K562 (cell line): ENCODE data around the gene TUFM. TPM values are rescaled to one million over a fixed set of nuclear protein-coding genes. Genes with fewer than 3 reads are reported as not detected.

ENCODE experiments used
- CCAR2 ChIP-seq: fragments of 200-400 bp; formaldehyde crosslinking; IDR thresholded peaks from 2 replicates; pipeline ENCODE4 v1.6.1; 2017; ENCODE audit warnings: mild to moderate bottlenecking, low read depth, low read length
- GABPB1 ChIP-seq: sonication (generic); formaldehyde crosslinking; IDR thresholded peaks from 2 replicates; pipeline ENCODE4 v1.8.0; 2022; ENCODE audit warnings: mild to moderate bottlenecking, missing genetic modification reagents
- HMGN3 ChIP-seq: IDR thresholded peaks from 2 replicates; pipeline ENCODE4 v1.6.1; 2011; ENCODE audit warnings: borderline replicate concordance, low read depth, mild to moderate bottlenecking, mixed read lengths, low read length; ENCODE audit not compliant: insufficient read length; ENCODE audit errors: extremely low read depth
- MXI1 ChIP-seq: IDR thresholded peaks from 2 replicates; pipeline ENCODE4 v1.6.1; 2011; ENCODE audit warnings: low read depth, mild to moderate bottlenecking, improper control_type of control experiment, low read length
- NONO ChIP-seq, 2 experiments: fragments of 200-400 bp in 1 of 2; fragments of 450-650 bp in 1 of 2; formaldehyde crosslinking in 1 of 2; IDR thresholded peaks; 2 replicates each; pipeline ENCODE4 v1.6.1; 2017; ENCODE audit warnings: low read depth in 2 of 2, mild to moderate bottlenecking in 2 of 2, moderate library complexity in 2 of 2, low read length in 1 of 2
- SIX5 ChIP-seq, 2 experiments: IDR thresholded peaks; 2 replicates each; pipeline ENCODE4 v1.6.1; 2011; ENCODE audit warnings: low read length in 2 of 2, borderline replicate concordance in 1 of 2, low read depth in 1 of 2, mild to moderate bottlenecking in 1 of 2, moderate library complexity in 1 of 2; ENCODE audit not compliant: insufficient read depth in 1 of 2
- TBL1XR1 ChIP-seq, 2 experiments: IDR thresholded peaks; 2 replicates each; pipeline ENCODE4 v1.6.1; 2012; ENCODE audit warnings: improper control_type of control experiment in 2 of 2, low read length in 2 of 2, mild to moderate bottlenecking in 1 of 2
- ZNF232 ChIP-seq: sonication (generic); formaldehyde crosslinking; IDR thresholded peaks from 2 replicates; pipeline ENCODE4 v1.8.0; 2022; ENCODE audit warnings: mild to moderate bottlenecking, missing genetic modification reagents
- ZNF263 ChIP-seq: sonication (generic); formaldehyde crosslinking; IDR thresholded peaks from 2 replicates; pipeline ENCODE4 v1.8.0; 2022; ENCODE audit warnings: mild to moderate bottlenecking, missing genetic modification reagents, borderline replicate concordance
- polyA plus RNA-seq, 8 experiments: library from polyadenylated mRNA; depleted of rRNA in 4 of 8; stranded (reverse) in 5 of 8; unstranded in 3 of 8; fragments of >200 nt; fragmentation: Nextera tagmentation in 2 of 8; fragmentation: Illumina TruSeq in 1 of 8; extraction: Ambion mirVana in 2 of 8; extraction: Trizol in 1 of 8; gene quantifications; 2 replicates each; pipeline versions ENCODE4 v1.2.1 to v1.2.3, GENCODE V29; 2011 to 2014; ENCODE audit warnings: inconsistent platforms in 1 of 8, missing spikeins in 1 of 8
- total RNA-seq, 7 experiments: library from RNA; depleted of rRNA in 6 of 7; stranded (reverse); fragments of >200 nt in 6 of 7; fragmentation: Illumina TruSeq in 2 of 7; extraction: Trizol in 2 of 7; gene quantifications; 2 replicates each; pipeline versions ENCODE4 v1.2.1 to v1.2.3, GENCODE V29; 2011 to 2021; ENCODE audit warnings: low replicate concordance in 1 of 7
- TF ChIP-seq, protein P1 (sequence below), 2 experiments: fragments of 450-650 bp in 1 of 2; sonication (generic) in 1 of 2; formaldehyde crosslinking in 1 of 2; IDR thresholded peaks in 1 of 2; conservative IDR thresholded peaks in 1 of 2; 2 replicates each; pipeline versions ENCODE4 v1.6.1 to v1.8.1; 2016 to 2023; ENCODE audit warnings: mild to moderate bottlenecking in 2 of 2, moderate library complexity in 2 of 2, inconsistent platforms in 1 of 2, missing genetic modification reagents in 1 of 2
- TF ChIP-seq, protein P2 (sequence below), 3 experiments: fragments of 200-800 bp in 1 of 3; fragments of 250-450 bp in 1 of 3; fragments of 450-650 bp in 1 of 3; sonication (Bioruptor Pico) in 1 of 3; sonication (Bioruptor generic) in 1 of 3; formaldehyde crosslinking in 1 of 3; IDR thresholded peaks; 2 replicates each; pipeline versions ENCODE4 v1.6.1 to v1.8.0; 2016 to 2022; ENCODE audit warnings: mild to moderate bottlenecking in 2 of 3, missing genetic modification characterization in 2 of 3, missing compliant biosample characterization in 1 of 3, moderate library complexity in 1 of 3
- TF ChIP-seq, protein P3 (sequence below), 3 experiments: fragments of 200-800 bp in 1 of 3; sonication (Bioruptor generic) in 1 of 3; sonication (generic) in 1 of 3; formaldehyde crosslinking in 1 of 3; IDR thresholded peaks; 2 replicates each; pipeline versions ENCODE4 v1.6.1 to v1.8.0; 2016 to 2022; ENCODE audit warnings: mild to moderate bottlenecking in 2 of 3, missing compliant biosample characterization in 2 of 3, missing genetic modification characterization in 2 of 3, missing genetic modification reagents in 1 of 3
- TF ChIP-seq, protein P4 (sequence below): IDR thresholded peaks from 2 replicates; pipeline ENCODE4 v1.6.1; 2014; ENCODE audit warnings: antibody characterized with exemption
- TF ChIP-seq, protein P5 (sequence below), 2 experiments: fragments of 450-650 bp; IDR thresholded peaks; 2 replicates each; pipeline ENCODE4 v1.6.1; 2016

Gene TUFM
- total and polyA plus RNA-seq, 9 of the 15 experiments (the other 6 are each of a cell fraction or from before 2014, with no cell fraction given), result 34.1 to 434 (median 256) TPM

DNA sequence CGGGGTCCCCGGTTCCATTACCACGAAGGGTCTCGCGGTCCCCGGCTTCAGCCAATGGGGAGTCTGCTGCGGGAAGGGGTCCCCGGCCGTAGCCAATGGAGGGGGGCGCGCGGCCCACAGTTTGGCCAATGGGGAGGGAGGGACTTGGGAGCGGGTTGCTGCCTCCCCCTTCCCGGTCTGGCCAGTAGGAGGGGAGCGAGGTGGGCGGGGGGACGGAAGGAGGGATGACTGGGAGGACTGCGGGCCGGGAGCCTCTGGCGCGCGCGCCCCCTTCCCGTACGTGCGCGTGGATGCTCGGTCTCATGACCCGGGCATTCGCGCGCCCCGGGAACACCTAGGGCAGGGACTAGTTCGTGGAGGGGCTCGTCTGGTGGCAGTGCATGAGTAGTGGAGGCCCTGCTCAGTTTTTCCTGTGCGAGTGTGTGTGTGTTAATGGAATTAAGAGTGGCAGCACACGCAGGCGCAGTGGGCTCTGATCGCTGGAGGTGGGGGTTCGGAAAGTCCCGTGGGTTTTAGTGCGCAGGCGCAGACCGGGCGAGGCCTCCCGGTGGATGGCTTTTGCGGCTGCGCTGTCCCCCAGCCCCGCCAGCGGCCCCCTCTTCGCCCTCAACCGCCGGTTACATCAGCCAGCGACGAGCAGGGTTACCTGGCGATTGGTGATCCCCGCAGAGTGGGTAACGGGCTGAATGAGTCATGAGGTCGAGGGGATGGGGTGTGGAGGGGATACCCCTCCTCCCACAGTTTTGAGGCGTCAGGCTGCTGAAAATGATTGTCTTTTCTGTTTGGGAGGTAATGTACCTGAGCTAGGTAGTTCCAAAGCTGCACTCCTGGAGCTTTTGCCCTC is 22.1 kb downstream of the TUFM start (continued):
- TF ChIP-seq, protein P1, sequence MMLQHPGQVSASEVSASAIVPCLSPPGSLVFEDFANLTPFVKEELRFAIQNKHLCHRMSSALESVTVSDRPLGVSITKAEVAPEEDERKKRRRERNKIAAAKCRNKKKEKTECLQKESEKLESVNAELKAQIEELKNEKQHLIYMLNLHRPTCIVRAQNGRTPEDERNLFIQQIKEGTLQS (IDR thresholded peaks at IDR 0.05), result peak; percentile 93
- TF ChIP-seq, protein P1 (CRISPR knock-in tag; conservative IDR thresholded peaks at IDR 0.05), result no peak
- peak in 1 of 2 experiments; percentile 7; a peak in 1 of 4 replicates for TF ChIP-seq NONO (IDR thresholded peaks at IDR 0.05; ENCODE audit: low read depth in 2 of 2, low read length in 1 of 2)
- no peak for TF ChIP-seq MXI1
- peak; percentile 99 for TF ChIP-seq ZNF263 (CRISPR knock-in tag)
- TF ChIP-seq SIX5 (IDR thresholded peaks at IDR 0.05; ENCODE audit: borderline replicate concordance in 1 of 2, insufficient read depth in 1 of 2, low read depth in 1 of 2, low read length in 2 of 2), result no peak
- no peak; the same call in 1 of the 2 replicates for TF ChIP-seq ZNF232 (CRISPR knock-in tag)
- no peak for TF ChIP-seq CCAR2
- peak in 1 of 2 experiments; percentile 17; a peak in 1 of 4 replicates for TF ChIP-seq TBL1XR1 (IDR thresholded peaks at IDR 0.05; ENCODE audit: low read length in 2 of 2)
- TF ChIP-seq, protein P2, sequence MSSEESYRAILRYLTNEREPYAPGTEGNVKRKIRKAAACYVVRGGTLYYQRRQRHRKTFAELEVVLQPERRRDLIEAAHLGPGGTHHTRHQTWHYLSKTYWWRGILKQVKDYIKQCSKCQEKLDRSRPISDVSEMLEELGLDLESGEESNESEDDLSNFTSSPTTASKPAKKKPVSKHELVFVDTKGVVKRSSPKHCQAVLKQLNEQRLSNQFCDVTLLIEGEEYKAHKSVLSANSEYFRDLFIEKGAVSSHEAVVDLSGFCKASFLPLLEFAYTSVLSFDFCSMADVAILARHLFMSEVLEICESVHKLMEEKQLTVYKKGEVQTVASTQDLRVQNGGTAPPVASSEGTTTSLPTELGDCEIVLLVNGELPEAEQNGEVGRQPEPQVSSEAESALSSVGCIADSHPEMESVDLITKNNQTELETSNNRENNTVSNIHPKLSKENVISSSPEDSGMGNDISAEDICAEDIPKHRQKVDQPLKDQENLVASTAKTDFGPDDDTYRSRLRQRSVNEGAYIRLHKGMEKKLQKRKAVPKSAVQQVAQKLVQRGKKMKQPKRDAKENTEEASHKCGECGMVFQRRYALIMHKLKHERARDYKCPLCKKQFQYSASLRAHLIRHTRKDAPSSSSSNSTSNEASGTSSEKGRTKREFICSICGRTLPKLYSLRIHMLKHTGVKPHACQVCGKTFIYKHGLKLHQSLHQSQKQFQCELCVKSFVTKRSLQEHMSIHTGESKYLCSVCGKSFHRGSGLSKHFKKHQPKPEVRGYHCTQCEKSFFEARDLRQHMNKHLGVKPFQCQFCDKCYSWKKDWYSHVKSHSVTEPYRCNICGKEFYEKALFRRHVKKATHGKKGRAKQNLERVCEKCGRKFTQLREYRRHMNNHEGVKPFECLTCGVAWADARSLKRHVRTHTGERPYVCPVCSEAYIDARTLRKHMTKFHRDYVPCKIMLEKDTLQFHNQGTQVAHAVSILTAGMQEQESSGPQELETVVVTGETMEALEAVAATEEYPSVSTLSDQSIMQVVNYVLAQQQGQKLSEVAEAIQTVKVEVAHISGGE (CRISPR knock-in tag; IDR thresholded peaks at IDR 0.05), result 0 out of 6 replicates have a peak, but pooled peaks of 1 of the 3 experiments have one; percentile 31
- TF ChIP-seq HMGN3, result peak; percentile 89
- TF ChIP-seq, protein P3, sequence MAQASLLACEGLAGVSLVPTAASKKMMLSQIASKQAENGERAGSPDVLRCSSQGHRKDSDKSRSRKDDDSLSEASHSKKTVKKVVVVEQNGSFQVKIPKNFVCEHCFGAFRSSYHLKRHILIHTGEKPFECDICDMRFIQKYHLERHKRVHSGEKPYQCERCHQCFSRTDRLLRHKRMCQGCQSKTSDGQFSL (CRISPR knock-in tag; IDR thresholded peaks at IDR 0.05), result peak; percentile 95
- TF ChIP-seq, protein P3 (tag; IDR thresholded peaks at IDR 0.05), result peak in 1 of 2 experiments; percentile 85; a peak in 1 of 4 replicates
- TF ChIP-seq GABPB1 (CRISPR knock-in tag), result peak; percentile 87
- TF ChIP-seq, protein P4, sequence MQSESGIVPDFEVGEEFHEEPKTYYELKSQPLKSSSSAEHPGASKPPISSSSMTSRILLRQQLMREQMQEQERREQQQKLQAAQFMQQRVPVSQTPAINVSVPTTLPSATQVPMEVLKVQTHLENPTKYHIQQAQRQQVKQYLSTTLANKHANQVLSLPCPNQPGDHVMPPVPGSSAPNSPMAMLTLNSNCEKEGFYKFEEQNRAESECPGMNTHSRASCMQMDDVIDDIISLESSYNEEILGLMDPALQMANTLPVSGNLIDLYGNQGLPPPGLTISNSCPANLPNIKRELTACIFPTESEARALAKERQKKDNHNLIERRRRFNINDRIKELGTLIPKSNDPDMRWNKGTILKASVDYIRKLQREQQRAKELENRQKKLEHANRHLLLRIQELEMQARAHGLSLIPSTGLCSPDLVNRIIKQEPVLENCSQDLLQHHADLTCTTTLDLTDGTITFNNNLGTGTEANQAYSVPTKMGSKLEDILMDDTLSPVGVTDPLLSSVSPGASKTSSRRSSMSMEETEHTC, result peak; percentile 87
- TF ChIP-seq, protein P5, sequence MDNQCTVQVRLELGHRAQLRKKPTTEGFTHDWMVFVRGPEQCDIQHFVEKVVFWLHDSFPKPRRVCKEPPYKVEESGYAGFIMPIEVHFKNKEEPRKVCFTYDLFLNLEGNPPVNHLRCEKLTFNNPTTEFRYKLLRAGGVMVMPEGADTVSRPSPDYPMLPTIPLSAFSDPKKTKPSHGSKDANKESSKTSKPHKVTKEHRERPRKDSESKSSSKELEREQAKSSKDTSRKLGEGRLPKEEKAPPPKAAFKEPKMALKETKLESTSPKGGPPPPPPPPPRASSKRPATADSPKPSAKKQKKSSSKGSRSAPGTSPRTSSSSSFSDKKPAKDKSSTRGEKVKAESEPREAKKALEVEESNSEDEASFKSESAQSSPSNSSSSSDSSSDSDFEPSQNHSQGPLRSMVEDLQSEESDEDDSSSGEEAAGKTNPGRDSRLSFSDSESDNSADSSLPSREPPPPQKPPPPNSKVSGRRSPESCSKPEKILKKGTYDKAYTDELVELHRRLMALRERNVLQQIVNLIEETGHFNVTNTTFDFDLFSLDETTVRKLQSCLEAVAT (IDR thresholded peaks at IDR 0.05), result peak in 1 of 2 experiments; percentile 13; a peak in 1 of 4 replicates
